Neural crest cell (in vitro differentiated cells): ENCODE data around the gene HMOX1. TPM values are rescaled to one million over a fixed set of nuclear protein-coding genes. Genes with fewer than 3 reads are reported as not detected.
A peak's percentile ranks its signal among the peaks of the same experiment; 100 is the strongest.

Experiments
- DNase-seq: peaks from one replicate; pipeline ENCODE4 v3.0.0; 2021; ENCODE audit warnings: low read depth, mixed read lengths, low spot score
- H3K27ac Mint-ChIP-seq: one replicate; pipeline ENCODE4 v1.8.0; 2021; ENCODE audit warnings: mild to moderate bottlenecking, mixed read lengths; ENCODE audit not compliant: unreplicated experiment
- H3K27me3 Mint-ChIP-seq: 2 replicates; pipeline ENCODE4 v1.8.0; 2021; ENCODE audit warnings: low read depth, mild to moderate bottlenecking, mixed read lengths
- H3K36me3 Mint-ChIP-seq: 2 replicates; pipeline ENCODE4 v1.8.0; 2021; ENCODE audit warnings: low read depth, mild to moderate bottlenecking, mixed read lengths
- H3K4me1 Mint-ChIP-seq: 2 replicates; pipeline ENCODE4 v1.8.0; 2021; ENCODE audit warnings: mixed read lengths
- H3K4me3 Mint-ChIP-seq: one replicate; pipeline ENCODE4 v1.8.0; 2021; ENCODE audit warnings: mild to moderate bottlenecking, mixed read lengths
- H3K9me3 Mint-ChIP-seq: 2 replicates; pipeline ENCODE4 v1.8.0; 2021; ENCODE audit warnings: mixed read lengths
- total RNA-seq: library from RNA; stranded (reverse); gene quantifications from 2 replicates; pipeline ENCODE4 v1.2.1, GENCODE V29; 2021
- TF ChIP-seq, protein P1 (sequence below): fragments of 200-600 bp; sonication (generic); conservative IDR thresholded peaks from 2 replicates; pipeline ENCODE4 v1.5.0; 2021; ENCODE audit warnings: antibody characterized with exemption, mild to moderate bottlenecking

The HMOX1 gene
- total RNA-seq, 1 donor from 2014 or later: 2.4 TPM

DNA sequence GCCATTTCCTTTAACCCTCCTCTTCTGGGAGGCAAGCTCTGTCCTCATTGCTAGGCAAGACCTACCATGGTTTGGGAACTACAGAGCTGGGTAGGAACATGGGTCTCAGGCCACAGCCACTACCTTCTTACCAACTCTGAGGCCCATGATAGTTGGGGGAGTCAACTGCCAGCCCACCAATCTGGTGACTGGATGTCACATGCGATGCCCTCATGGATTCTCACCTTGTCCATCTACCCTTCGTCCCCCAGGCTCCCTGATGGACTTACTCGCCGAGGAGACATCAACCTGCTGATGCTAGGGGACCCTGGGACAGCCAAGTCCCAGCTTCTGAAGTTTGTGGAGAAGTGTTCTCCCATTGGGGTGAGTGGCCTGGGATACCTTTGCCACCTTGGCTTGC lies 32.7 kb downstream of the HMOX1 start:
- H3K36me3 Mint-ChIP-seq: peaks cover 20% of the 10 kb centered on the region
- TF ChIP-seq, protein P1, sequence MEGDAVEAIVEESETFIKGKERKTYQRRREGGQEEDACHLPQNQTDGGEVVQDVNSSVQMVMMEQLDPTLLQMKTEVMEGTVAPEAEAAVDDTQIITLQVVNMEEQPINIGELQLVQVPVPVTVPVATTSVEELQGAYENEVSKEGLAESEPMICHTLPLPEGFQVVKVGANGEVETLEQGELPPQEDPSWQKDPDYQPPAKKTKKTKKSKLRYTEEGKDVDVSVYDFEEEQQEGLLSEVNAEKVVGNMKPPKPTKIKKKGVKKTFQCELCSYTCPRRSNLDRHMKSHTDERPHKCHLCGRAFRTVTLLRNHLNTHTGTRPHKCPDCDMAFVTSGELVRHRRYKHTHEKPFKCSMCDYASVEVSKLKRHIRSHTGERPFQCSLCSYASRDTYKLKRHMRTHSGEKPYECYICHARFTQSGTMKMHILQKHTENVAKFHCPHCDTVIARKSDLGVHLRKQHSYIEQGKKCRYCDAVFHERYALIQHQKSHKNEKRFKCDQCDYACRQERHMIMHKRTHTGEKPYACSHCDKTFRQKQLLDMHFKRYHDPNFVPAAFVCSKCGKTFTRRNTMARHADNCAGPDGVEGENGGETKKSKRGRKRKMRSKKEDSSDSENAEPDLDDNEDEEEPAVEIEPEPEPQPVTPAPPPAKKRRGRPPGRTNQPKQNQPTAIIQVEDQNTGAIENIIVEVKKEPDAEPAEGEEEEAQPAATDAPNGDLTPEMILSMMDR: no peak

DNA sequence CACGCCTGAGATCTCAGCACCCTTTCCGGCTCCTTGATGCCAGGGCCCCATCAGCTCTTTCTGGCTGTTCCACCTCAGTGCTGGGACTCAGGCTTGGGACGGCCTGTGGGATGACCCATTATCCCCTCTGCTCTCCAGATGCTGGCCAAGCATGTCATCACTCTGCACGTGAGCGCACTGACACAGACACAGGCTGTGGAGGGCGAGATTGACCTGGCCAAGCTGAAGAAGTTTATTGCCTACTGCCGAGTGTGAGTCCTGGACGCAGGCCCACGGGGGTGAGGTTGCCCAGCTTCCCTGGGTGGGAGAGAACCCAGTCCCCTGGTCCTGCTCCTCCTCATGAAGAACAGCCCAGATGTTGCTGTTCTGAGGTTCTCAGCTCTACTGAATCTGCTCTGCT lies 36.7 kb downstream of the HMOX1 start:
- peaks cover 14% of the 10 kb centered on the region for H3K36me3 Mint-ChIP-seq
- DNase-seq: no peak
- TF ChIP-seq, protein P1: no peak
- no peaks in the 10 kb centered on the region for H3K4me1 Mint-ChIP-seq
- no peak overlapping the region for H3K27ac Mint-ChIP-seq
- H3K4me3 Mint-ChIP-seq: no peak overlapping the region
- H3K9me3 Mint-ChIP-seq: no peaks in the 10 kb centered on the region
- no peaks in the 10 kb centered on the region for H3K27me3 Mint-ChIP-seq

More for the DNA sequence above, 32.7 kb downstream of the HMOX1 start:
- Mint-ChIP-seq H3K4me3 (no peak overlapping the region), H3K27me3 (no peaks in the 10 kb centered on the region), H3K4me1 (peaks cover 9% of the 10 kb centered on the region), H3K27ac (no peak overlapping the region), H3K9me3 (no peaks in the 10 kb centered on the region)
- no peak for DNase-seq

DNA sequence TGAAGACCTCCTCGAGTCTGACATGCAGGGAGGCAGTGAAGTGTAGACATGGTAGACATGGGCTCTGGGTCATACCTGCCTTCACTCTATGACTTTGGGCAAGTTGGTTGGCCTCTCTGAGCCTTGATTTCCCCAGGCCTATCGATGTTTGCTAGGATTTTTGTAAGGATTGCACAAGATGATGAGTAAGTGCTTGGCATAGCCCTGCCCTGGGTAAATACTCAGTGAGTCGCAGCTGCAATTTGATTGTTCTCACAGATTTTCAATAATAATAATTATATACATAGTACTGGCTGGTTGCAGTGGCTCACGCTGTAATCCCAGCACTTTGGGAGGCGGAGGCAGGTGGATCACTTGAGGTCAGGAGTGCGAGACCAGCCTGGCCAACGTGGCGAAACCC lies 37.2 kb downstream of the HMOX1 start:
- Mint-ChIP-seq H3K27ac (no peak overlapping the region), H3K36me3 (peaks cover 14% of the 10 kb centered on the region), H3K9me3 (no peaks in the 10 kb centered on the region), H3K27me3 (no peaks in the 10 kb centered on the region), H3K4me3 (no peak overlapping the region), H3K4me1 (no peaks in the 10 kb centered on the region)
- TF ChIP-seq, protein P1: no peak
- DNase-seq: no peak

DNA sequence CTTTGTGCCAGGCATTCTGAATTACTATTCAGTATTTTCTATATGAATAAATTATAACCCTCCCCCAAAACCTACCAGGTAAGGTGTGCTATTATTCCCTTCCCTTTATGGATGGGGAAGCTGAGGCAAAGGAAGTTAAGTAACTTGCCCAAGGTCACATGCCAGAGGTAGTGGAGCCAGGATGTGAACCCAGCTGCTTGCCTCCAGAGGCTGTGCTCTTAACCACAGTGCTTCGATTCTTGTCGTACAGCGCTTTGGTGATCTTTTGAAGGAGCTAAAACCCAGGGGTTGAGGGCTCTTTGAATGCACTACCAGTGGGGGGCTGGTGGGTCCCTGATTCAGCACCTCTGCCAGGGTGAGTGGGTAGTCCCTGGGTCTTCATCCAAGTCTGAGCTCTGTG lies 37.8 kb downstream of the HMOX1 start:
- TF ChIP-seq, protein P1: no peak
- Mint-ChIP-seq H3K4me1 (no peaks in the 10 kb centered on the region), H3K4me3 (no peak overlapping the region), H3K27me3 (no peaks in the 10 kb centered on the region), H3K27ac (no peak overlapping the region), H3K36me3 (peaks cover 14% of the 10 kb centered on the region), H3K9me3 (no peaks in the 10 kb centered on the region)
- no peak for DNase-seq

DNA sequence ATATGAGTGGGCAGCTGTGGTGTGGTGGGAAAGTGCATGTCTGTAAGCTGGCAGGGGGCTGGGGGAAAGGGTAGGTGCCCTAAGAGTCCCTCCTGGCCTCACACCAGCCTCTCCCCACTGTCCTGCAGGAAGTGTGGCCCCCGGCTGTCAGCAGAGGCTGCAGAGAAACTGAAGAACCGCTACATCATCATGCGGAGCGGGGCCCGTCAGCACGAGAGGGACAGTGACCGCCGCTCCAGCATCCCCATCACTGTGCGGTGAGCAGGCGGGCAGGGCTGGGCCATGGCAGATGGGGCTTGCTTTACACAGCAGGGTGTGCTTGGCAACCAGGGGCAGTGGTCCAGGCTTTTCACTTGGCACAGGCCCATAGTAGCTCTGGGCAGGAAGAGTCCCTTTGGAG lies 38.9 kb downstream of the HMOX1 start:
- Mint-ChIP-seq H3K4me1 (peaks cover 2% of the 10 kb centered on the region), H3K36me3 (peaks cover 12% of the 10 kb centered on the region), H3K4me3 (no peak overlapping the region), H3K27ac (peak overlapping the region; percentile 57), H3K9me3 (no peaks in the 10 kb centered on the region), H3K27me3 (no peaks in the 10 kb centered on the region)
- TF ChIP-seq, protein P1: no peak
- DNase-seq: no peak

DNA sequence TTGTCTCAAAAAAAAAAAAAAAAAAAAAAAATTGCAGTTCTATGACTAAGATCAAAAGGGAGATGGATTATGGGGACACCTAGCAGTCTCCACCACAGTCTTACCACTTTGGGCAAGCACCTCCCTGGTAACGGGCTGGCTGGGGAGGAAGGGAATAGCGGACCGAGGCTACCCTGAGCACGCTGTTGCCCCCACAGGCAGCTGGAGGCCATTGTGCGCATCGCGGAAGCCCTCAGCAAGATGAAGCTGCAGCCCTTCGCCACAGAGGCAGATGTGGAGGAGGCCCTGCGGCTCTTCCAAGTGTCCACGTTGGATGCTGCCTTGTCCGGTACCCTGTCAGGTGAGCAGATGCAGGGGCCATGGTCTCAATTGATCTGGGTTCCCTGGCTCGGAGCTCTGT lies 40.2 kb downstream of the HMOX1 start:
- no peaks in the 10 kb centered on the region for H3K27me3 Mint-ChIP-seq
- TF ChIP-seq, protein P1: no peak
- H3K36me3 Mint-ChIP-seq: peaks cover 10% of the 10 kb centered on the region
- no peak overlapping the region for H3K27ac Mint-ChIP-seq
- H3K4me3 Mint-ChIP-seq: no peak overlapping the region
- DNase-seq: no peak
- H3K9me3 Mint-ChIP-seq: no peaks in the 10 kb centered on the region
- peaks cover 10% of the 10 kb centered on the region for H3K4me1 Mint-ChIP-seq
